Activated T-cell treated with anti-CD3 and anti-CD28 coated beads for 48 hours (primary cell): Measurements from ENCODE around the gene MGP.

Experiments
- DNase-seq: peaks from one replicate; pipeline ENCODE4 v3.0.0-alpha.2; 2020; ENCODE audit warnings: low read depth

MGP gene

DNA sequence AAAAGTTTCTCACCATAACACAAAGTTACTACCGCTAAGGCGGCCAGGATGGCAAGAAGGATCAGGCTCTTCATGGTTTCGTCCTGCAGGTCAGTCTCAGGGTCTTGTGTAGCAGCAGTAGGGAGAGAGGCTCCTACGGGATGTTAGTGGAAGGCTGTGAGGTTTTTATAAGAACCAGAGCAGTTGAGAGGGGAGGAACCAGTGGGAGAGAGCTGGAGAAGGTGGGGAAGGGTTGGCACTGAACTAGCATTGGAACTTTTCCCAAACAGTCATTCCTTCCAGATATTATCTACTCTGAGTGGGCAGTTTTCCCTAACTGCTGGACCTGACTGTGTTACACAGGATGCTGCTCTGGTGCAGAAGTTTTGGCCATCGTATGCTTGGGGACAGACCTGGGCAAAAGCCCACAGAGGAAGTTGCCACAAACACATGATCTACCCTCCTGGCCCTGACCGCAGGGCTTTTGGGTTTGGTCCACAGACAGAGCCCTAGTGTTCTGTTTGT, at the start of gene MGP:
TSS of gene MGP (minus strand) at position 137 of the 504 bp plus-strand sequence. CDS start at position 74, 63 bp downstream.
- DNase-seq, result no peak

GRCh38 chr12:14935031-14935430, 49.4 kb upstream of the MGP start:
- DNase-seq, result no peak

DNA sequence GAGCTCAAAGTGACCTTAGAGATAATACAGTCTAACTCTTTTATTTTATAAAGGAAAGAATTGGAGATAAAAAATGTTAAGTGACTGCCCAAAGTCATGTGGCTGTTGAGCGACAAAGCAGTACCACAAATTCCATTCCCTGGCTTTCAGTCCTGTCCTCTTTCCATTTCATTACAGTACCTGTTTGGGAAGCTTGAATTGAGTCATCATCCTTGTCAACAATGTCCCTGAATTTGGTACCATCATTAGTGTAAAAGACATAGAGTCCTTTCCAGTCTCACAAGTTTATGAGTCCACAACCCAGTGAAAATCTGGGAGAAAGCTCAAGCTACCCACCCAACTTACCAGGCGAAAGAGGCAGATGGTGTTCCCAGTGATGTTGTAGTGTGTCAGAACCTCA, 48.9 kb upstream of the MGP start:
- DNase-seq, result no peak

DNA sequence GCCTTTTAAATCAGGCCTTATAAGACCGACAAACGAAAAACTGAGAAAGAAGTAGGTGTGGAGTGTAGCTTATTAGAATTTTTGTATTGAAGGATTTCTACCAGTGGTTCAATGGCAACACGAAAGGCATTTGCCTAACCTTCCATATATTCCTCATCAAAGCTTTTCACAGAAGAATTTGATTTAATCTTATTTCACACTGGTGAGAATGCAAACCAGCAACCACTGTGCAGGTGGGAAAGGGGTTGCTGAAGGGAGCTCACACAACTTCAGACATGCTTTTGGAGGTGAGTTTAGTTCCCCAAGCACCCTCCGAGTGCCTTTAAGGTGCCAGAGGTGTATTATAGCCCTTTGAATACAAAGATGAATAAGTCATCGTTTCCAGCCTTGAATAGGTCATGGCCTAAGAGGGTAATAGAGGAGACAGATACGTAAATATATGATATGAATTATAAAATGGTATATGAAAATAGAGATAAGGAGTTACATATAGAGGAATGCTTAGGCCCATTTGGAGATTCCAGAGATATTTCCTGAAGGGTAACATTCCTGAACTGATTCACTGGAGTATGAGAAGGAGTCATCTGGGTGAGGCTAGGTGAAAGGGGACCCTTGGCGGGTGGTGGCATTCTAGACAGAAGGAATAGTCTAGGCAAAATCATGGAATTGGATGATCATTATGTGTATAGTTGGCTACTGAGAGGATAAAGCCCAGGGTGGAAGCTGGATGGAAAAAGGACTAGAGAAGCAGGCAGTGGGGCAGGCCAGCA, 46.3 kb upstream of the MGP start:
- DNase-seq, result no peak

DNA sequence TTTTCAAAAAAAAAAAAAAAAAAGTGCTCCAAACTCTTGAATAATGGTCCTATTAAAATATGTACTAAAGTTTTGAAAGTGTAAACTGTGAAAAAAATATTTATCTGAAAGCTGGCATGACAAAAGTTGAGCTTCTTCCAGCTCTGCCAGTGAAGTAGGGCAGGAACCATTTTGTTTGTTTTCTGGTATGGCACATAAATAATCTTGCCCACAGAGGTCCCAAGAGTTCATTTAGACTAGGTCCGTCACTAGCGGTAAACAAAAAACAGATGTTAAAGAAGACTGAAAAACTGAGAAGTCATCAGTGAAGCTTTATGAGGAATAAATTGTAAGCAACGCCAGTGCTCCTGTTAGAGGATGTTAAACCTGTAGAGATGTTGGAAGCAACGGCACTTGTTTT, 45.7 kb upstream of the MGP start:
- no peak for DNase-seq

DNA sequence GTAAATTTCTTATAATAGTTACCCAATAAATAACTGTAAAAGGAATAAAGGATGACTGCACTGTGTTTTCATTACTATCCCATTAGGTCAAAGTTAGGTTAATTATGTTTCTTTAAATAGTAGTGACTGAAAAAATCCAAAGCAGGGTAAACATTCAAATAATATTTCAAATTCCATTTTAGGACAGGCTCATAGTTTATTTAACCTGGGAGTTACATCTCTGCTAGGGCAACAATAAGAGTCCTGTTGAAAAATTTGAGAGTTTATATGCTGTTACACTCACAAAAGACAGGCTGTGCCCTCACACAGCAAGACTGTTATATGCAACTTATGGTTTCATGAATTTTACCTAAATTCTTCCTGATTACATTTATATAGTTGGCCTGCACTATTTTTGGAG, 44.6 kb upstream of the MGP start:
- DNase-seq, result no peak

GRCh38 chr12:14928931-14929330, 43.3 kb upstream of the MGP start:
- DNase-seq, result no peak

GRCh38 chr12:14927267-14927666, 41.6 kb upstream of the MGP start:
- no peak for DNase-seq

DNA sequence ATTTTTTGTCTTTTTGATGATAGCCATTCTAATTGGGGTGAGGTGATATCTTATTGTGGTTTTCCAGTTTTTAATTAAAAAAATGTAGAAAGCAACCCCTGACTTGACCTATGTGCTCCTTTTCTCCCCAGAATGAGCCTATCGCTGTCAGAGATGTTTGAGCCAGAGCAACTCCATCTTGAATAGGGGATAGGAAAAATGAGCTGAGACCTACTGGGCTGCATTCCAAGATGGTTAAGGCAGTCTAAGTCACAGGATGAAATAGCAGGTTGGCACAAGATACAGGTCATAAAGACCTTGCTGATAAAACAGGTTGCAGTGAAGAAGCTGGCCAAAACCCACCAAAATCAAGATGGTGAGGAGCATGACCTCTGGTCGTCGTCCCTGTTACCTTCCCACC, 38.9 kb upstream of the MGP start:
- DNase-seq, result no peak

GRCh38 chr12:14923944-14924343, 38.3 kb upstream of the MGP start:
- DNase-seq, result no peak

GRCh38 chr12:14921218-14921617, 35.6 kb upstream of the MGP start:
- DNase-seq, result no peak

DNA sequence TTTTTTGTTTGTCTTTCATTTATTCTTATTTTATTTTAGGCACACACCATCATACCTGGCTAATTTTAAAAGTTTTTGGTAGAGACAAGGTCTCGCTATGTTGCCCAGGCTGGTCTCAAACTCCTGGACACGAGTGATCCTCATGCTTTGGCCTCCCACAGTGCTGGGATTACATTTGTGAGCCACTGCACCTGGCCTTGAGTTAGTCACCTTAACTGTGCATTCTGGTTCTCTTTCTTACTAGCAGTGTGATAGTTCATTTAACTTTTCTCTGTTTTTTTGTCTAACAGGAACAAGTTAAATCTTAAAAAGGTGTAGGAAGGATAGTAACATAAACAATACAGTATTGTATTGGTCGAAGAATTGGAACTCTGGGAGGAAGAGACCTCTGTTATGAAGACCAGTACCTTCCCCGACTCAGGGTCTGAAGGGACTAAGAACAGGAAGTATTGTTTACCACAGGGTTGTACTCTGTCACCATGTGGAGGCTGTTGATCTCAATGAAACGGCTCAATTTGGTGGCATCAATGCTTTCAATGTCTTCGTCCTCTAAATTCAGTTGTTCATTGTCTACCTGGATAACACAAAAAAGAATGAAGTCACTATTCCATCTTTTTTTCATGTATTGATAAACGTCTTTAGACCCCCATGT, 34.9 kb upstream of the MGP start:
- no peak for DNase-seq

GRCh38 chr12:14919455-14919854, 33.8 kb upstream of the MGP start:
- no peak for DNase-seq

DNA sequence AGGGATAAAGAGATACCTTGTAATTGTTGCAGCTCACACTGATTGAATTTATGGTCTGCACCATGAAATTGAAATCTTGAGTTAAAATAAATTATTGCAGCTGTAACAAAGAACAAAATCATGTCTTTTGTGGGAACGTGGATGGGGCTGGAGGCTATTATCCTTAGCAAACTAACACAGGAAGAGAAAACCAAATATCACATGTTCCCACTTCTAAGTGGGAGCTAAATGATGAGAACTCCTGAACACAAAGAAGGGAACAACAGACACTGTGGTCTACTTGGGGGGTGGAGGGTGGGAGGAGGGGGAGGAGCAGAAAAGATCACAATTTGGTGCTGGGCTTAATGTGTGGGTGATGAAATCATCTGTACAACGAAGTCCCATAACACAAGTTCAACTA, 30.1 kb upstream of the MGP start:
- DNase-seq, result no peak

DNA sequence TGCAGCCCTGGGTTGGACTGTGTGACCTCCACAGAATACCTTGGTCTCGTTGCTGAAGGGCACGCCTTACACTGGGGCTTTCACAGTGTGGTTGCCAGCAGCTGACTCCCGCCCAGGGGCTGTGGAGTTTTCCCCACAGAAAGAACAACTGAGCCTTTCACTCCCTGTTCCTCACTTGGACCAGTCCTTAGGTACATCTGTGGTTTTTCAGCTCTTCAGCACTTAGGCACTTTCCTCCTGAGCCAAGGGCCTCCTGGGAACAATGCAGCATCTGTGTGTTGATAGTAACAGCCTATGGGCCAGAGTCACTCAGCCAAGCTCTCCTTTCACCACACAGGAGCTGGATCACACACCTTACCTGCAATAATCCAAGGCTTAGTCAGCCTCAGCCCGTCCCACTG, 27.7 kb upstream of the MGP start:
- no peak for DNase-seq

GRCh38 chr12:14911131-14911530, 25.5 kb upstream of the MGP start:
- DNase-seq, result no peak

DNA sequence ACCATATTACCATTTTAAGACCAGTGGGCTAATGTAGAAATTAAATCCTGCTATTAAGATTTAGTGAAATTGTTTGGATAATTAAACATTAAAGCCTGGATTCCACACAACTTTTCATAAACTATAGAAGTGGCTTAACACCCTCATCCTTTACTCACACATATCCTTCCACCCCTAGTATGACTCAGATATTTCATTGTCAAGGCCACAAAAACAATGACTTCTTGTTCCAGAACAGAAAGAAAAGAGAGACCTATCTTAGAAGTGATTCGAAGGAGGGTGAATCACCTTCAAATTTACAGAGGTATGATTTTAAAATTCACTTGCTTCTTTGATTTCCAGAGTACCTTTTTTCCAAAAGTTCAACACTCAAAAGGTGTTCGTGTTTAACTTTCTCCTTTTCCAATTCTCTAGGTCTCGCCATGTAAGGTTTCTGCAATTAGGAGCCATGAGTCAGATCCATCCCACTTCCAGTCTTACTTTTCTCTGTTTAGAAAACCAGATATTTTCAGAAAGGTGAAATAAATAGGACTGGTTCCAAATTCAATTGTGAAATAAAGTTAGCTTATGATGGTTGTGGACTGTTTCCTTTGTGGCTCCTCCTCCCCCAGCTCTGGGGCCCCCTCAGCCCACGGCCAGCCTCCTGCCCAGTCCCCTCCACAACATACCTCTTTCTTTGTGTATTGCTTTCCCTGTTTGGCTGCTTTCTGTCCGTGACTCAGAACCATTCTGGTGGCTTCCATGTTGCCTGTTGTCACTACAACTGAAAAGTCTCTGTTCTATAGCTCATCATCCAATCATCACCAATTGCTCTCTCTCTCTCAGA, 24.6 kb upstream of the MGP start:
- DNase-seq, result peak; percentile 39

DNA sequence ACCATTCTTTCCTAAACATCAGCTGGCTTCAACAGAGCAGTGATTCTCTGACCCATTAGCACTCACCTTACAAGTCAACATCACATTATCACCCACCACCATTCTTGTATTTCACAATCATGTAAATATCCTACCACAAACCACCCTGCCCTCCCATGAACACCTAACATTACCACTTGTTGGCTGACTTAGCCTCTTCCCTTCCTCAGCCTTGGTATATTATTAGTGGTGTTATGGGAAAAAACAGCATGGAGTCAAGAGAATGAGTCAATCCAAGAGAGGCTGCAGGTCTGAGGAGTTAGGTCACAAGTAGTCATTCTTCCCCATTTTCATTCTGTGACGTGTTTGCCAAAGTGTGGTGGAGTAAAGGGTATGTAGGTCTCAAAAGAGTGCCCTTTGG, 22.3 kb upstream of the MGP start:
- DNase-seq, result no peak

DNA sequence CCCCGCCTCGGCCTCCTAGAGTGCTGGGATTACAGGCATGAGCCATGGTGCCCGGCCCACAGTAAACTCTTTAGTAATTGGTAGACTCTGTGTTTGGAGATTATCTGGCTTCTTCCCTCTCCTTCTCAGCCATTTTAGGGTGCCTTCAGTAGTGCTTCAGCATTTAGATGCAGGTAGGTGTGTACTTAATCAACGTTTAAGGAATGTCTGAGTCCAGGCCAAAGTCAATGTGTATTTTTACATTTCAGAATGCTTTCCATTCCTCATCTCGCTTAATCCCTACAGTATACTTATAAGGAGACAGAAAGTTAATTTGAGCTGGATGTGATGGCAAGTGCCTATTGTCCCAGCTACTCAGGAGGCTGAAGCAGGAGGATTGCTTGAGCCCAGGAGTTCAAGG, 20.5 kb upstream of the MGP start:
- DNase-seq, result no peak

DNA sequence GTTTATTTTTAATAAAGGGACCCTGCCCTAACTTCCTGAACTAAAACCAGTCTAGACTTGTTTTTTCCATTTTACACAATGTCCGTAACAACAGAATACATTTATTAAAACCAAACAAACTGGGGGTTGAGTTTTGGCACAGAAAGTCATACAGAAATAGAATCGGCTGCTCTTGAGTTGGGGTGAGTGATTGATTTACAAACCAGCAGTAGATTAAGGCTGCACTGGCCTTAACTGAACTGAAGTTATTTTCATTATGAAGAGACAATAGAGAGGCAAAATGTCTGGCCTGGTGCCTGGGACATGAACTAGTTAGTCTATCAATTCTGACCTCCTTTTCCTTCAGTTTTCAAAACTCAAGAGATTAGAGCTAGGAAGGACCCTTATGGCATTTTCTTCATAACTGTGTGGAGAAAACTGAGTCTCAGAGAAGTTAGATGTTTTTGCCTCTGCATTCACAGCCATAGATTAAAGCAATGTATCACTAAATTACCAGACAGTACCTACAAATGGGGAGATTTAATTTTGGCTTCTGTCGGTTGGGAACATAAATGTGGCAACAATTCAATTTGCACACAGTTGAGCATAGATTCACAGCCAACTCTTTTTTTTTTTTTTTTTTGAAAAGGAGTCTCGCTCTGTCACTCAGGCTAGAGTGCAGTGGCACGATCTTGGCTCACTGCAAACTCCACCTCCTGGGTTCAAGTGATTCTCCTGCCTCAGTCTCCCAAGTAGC, 19.8 kb upstream of the MGP start:
- no peak for DNase-seq

DNA sequence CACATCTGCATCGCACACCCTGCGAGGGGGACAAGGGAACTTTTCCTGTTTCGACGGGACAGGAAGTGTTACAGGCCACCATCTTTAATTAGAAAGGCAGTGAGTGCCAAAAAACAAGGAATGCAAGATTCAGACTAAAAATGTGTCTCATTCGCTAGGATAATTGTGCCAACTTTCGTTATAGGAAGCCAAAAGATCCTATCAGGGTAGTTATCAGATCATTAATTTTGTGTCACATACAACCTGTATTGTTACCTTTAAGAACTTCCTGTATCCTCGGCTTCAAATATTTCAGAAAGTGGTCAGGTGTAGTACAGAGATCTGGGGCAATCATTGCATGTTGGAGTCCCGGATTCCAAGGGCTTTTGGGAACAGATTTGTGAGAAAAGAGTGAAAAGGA, 19.2 kb upstream of the MGP start:
- DNase-seq, result no peak
